ENCODE results near the gene ISL2. TPM values are rescaled to one million over a fixed set of nuclear protein-coding genes. Genes with fewer than 3 reads are reported as not detected.

The ISL2 gene
- total RNA-seq, 1 donor from 2014 or later, result 2.4 TPM

DNA sequence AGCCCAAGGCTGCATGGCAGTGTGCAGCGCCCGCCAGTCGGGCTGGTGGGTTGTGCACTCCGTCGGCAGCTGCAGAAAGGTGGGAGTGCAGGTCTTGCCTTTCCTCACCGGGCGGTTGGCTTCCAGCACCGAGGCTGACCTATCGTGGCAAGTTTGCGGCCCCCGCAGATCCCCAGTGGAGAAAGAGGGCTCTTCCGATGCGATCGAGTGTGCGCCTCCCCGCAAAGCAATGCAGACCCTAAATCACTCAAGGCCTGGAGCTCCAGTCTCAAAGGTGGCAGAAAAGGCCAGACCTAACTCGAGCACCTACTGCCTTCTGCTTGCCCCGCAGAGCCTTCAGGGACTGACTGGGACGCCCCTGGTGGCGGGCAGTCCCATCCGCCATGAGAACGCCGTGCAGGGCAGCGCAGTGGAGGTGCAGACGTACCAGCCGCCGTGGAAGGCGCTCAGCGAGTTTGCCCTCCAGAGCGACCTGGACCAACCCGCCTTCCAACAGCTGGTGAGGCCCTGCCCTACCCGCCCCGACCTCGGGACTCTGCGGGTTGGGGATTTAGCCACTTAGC lies 4.3 kb downstream of the ISL2 start:
- intact Hi-C loops (cut with micrococcal nuclease), result no loop called here

DNA sequence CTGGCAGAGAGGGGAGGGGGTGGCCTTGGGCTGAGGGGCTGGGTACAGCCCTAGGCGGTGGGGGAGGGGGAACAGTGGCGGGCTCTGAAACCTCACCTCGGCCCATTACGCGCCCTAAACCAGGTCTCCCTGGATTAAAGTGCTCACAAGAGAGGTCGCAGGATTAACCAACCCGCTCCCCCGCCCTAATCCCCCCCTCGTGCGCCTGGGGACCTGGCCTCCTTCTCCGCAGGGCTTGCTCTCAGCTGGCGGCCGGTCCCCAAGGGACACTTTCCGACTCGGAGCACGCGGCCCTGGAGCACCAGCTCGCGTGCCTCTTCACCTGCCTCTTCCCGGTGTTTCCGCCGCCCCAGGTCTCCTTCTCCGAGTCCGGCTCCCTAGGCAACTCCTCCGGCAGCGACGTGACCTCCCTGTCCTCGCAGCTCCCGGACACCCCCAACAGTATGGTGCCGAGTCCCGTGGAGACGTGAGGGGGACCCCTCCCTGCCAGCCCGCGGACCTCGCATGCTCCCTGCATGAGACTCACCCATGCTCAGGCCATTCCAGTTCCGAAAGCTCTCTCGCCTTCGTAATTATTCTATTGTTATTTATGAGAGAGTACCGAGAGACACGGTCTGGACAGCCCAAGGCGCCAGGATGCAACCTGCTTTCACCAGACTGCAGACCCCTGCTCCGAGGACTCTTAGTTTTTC lies 4.9 kb downstream of the ISL2 start:
- intact Hi-C loops (cut with micrococcal nuclease), result no loop called here

DNA sequence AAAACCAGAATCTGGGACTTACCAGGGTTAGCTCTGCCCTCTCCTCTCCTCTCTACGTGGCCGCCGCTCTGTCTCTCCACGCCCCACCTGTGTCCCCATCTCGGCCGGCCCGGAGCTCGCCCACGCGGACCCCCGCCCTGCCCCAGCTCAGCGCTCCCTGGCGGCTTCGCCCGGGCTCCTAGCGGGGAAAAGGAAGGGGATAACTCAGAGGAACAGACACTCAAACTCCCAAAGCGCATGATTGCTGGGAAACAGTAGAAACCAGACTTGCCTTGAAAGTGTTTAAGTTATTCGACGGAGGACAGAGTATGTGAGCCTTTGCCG lies 5.4 kb downstream of the ISL2 start:
- intact Hi-C loops (cut with micrococcal nuclease), result no loop called here

GRCh38 chr15:76342382-76343201 lies 6.0 kb downstream of the ISL2 start:
- intact Hi-C loops (cut with micrococcal nuclease), result no loop called here

DNA sequence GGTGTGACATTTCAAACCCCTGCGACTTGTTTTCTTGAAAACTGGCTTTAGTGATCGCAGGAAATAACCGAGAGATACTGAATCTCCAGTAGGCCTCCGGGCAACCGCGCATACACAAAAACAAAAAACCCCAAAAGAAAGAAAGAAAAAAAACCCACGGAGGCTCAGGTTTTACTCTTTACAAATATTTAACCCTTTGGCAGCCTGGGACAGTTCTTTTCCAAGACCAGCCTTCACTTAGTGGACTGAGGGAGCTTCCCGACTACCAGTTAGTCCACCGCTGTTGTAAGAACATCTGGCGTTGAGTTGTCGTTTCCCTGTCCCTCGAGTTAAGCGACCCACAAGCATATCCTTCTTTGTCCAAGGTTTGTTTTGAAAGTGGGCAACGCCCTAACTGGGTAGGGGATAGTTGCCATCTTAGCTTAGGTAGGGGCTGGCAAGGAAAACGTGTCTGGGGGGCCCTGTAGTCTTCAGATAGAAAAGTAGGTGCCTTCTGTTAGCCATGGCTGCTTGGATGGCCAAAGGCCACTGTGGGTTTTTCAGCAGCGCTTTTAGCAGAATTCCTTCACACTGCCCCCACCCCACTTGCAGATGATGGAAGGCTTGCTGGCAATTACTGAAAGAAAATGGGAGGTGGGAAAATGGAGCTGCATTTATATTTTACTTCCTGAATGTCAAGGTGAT lies 6.9 kb downstream of the ISL2 start:
- intact Hi-C loops (cut with micrococcal nuclease), result no loop called here

DNA sequence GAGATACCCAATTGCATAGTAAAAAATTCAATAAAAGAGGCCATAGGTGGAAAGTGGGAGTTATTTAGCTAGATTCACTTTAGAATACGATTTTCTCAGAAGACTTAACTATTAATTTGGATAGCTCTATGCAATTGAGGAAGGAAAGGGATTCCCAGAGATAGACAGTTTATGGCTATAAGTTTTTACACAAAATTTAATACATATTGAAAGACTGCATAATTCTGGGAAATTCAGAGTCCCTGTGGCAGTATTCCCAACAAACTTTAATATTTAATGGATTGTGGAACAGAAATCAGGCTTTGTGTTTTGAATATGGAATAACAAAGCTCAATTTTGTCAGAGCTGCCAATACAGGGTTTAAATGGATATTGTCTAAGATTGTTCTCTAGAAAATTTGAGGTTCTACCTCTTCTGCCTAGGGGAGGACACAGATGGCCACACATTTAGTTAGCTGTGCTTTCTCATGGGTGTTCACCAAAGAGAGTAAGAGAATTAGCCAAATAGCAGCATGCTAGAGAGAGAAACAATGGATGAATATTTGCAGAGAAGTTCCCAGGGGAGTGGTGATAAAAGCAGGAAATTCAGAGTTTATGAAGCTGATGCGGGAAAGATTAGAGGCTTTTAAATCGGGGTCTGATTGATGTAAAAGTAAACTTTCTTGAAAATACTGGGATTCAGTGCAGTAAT lies 8.5 kb downstream of the ISL2 start:
- intact Hi-C loops (cut with micrococcal nuclease), result no loop called here

DNA sequence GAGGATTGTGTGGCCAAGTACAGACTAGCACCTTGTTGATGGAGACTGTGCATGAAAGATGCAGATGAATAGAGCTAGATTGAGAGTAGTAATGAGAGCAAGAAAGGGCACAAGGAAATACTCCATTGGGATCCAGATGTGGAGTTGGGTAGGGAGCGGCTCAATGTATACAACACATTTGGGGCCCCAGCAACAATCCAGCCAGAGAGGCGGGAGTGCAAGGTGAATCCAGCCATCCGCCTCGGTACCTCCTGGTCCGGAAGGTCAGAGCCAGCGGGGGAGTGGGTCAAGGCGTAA lies 9.0 kb downstream of the ISL2 start:
- intact Hi-C loops (cut with micrococcal nuclease), result no loop called here

DNA sequence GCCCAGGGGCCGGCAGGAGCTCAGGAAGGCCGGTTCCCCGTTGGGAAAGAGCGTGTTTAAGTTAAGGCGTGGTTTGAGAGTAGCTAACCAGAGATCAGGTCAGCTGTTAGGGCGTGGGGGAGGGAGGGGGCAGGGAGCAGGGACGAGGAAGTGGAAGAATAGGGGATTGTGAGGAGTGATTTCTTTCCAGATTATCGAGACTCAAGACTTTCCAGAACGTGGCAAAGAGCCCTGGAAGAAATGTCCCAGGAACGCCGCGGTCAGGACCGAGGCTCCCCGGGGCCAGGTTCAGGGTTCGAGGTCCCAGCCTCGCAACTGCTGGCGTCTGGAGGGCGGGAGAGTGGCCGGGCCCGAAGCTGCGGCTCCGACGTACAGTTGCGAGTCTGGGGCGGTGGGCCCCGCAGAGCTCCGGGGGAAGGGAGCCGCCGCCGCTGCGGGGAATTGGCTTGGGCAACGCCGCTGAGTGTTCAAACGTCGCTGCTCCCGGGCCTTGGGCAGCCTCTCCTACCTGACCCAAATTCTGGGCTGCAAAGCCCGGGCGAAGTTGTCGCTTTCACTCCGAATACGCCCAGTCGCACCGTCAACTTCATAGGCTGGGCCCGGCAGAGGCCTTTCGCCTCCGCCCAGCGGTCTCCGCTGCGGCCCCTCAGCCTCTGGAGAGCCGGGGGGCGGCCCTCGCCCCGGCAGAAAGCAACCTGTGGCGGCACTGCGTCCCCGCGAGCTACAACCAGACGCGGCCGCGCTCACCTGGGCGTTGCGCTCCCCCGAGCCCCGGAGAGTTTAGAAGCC lies 9.5 kb downstream of the ISL2 start:
- intact Hi-C loops (cut with micrococcal nuclease), result no loop called here

- intact Hi-C loops (cut with micrococcal nuclease), result no loop called here
Measured at GRCh38 chr15:76346669-76347481, 10.3 kb downstream of the ISL2 start.

DNA sequence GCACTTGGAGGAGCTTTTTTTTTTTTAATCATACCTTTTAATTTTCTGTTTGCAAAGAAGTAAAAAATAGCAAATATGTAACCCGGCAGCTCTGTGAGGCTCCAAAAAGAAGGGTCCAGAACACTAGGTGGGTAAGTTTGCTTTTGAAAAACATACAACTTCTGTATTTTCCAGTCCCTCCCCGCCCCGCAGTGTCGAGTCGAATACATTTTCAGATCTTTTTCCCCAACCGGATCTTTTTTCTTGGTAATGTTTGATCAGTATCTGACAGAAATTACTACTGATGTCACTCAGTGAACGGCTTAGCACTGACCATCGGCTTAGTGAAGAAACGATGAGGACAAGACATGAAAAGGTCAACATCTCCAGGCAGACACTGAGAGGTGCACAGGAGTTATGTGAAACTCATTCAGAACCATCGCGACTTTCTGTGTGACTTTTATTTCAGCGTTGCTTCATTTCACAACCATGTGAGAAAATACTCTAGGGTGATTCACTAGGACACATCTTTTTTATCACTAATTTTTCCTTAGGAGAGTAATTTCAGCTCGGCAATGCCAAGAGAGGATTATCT lies 11.0 kb downstream of the ISL2 start:
- intact Hi-C loops (cut with micrococcal nuclease), result no loop called here

- intact Hi-C loops (cut with micrococcal nuclease), result no loop called here
Measured at GRCh38 chr15:76349301-76350070, 12.9 kb downstream of the ISL2 start.

GRCh38 chr15:76353023-76353577 lies 16.5 kb downstream of the ISL2 start:
- intact Hi-C loops (cut with micrococcal nuclease), result no loop called here

GRCh38 chr15:76353903-76354302 lies 17.3 kb downstream of the ISL2 start:
- intact Hi-C loops (cut with micrococcal nuclease), result no loop called here

DNA sequence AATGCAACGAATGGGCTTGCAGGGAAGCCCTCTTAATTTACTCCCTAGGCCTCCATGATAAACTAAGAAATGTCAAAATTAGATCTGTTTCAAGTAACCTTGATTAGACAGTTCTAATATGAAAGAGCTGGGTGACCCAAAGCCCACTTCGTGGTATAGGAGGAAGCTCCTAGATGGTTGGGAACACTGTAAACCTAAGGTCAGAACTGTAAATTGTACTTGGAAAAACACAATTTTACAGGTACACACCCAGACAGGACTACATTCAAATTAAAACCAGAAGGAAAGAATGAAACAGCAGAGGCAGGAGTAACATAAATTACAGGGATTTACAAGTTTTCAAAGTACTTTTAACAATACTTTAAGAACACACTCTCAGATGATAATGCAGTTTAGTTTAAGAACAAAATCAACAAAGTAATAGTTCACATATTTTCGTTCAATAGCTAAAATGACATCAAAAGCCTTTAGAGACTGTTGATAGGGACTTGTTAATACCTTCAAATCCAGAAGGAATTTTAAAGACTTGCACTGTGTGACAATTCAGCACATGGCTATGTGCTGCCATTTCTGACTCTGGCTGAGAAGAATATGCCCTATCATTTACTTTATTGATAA lies 18.4 kb downstream of the ISL2 start:
- intact Hi-C loops (cut with micrococcal nuclease), result no loop called here

DNA sequence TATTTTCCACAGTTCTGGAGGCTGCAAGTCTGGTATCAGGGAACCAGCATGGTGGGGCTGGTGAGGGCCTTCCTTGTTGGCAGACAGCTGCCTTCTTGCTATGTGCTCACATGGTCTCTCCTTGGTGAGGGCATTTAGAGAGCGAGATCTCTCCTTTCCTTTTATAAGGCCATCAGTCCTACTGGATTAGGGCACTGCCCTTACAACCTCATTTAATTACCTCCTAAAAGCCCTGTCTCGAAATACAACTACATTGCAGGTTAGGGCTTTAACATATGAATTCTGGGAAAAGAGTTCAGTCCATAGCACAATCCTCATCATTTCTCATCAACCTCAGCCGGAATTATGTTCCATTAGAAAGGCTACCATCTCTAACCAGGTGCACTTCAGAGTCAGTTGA lies 21.9 kb downstream of the ISL2 start:
- intact Hi-C loops (cut with micrococcal nuclease), result no loop called here

DNA sequence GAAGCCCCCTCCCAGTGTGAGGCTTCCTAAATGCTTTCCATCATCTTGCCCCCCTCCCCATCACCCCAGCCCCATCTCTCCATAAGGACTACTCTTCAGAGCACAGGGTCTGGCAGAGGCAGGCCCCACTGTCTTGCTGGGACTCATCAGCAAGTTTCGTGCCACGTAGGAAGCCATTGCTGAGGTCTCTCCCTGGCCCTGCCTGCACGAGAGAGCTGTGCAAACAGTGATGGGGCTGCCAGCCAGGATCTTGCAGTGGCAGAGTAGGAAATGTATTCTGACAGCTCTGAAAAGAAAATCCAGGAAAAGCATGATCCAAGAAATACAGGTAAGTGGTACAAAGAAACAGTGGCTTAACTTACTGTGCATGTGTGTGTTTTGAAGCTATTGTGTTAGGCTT lies 22.6 kb downstream of the ISL2 start:
- intact Hi-C loops (cut with micrococcal nuclease), result no loop called here

GRCh38 chr15:76360416-76360815 lies 23.8 kb downstream of the ISL2 start:
- intact Hi-C loops (cut with micrococcal nuclease), result no loop called here

- intact Hi-C loops (cut with micrococcal nuclease), result no loop called here
Measured at GRCh38 chr15:76363251-76363650, 26.7 kb downstream of the ISL2 start.

Measured in T-helper 1 cell treated with Interleukin-12 subunit alpha and Interleukin-12 subunit beta and Interleukin-4 antibody, amounts not matched to agents 30 ng/mL and 1 ng/mL, for 36 hours (primary cell).